ENCODE data around the gene DPYD.

DPYD gene

DNA sequence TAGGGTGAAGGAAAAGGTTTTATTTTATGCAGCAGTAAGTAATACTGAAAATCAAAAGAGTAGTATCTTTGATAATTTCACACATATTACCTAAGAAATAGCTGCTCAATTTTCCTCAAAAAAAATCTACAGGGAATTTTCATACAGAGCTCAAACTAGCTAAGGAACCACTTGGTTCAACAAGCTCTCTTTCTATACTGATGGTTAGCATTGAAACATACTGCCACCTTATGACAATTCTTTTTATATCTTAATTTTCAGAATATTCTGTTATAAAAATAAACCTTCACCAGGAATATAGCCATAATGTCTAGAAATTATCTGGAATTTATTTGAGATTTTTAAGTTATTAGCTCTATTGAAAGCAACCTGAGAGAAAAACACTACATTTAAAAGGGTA lies 142.1 kb downstream of the DPYD start:
- TF ChIP-seq, protein P1, sequence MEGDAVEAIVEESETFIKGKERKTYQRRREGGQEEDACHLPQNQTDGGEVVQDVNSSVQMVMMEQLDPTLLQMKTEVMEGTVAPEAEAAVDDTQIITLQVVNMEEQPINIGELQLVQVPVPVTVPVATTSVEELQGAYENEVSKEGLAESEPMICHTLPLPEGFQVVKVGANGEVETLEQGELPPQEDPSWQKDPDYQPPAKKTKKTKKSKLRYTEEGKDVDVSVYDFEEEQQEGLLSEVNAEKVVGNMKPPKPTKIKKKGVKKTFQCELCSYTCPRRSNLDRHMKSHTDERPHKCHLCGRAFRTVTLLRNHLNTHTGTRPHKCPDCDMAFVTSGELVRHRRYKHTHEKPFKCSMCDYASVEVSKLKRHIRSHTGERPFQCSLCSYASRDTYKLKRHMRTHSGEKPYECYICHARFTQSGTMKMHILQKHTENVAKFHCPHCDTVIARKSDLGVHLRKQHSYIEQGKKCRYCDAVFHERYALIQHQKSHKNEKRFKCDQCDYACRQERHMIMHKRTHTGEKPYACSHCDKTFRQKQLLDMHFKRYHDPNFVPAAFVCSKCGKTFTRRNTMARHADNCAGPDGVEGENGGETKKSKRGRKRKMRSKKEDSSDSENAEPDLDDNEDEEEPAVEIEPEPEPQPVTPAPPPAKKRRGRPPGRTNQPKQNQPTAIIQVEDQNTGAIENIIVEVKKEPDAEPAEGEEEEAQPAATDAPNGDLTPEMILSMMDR (conservative IDR thresholded peaks at IDR 0.05; ENCODE audit: control insufficient read depth, insufficient read depth, low read depth, low read length) = no peak
- no peak for DNase-seq (ENCODE audit: low read depth)
- no peak overlapping the region for H3K4me3 ChIP-seq (ENCODE audit: control insufficient read depth, low read depth, low read length)

- DNase-seq (ENCODE audit: low read depth) = no peak
- TF ChIP-seq, protein P1 (conservative IDR thresholded peaks at IDR 0.05; ENCODE audit: control insufficient read depth, insufficient read depth, low read depth, low read length) = no peak
- no peak overlapping the region for H3K4me3 ChIP-seq (ENCODE audit: control insufficient read depth, low read depth, low read length)
Measured at GRCh38 chr1:97770376-97770775, 150.5 kb downstream of the DPYD start.

DNA sequence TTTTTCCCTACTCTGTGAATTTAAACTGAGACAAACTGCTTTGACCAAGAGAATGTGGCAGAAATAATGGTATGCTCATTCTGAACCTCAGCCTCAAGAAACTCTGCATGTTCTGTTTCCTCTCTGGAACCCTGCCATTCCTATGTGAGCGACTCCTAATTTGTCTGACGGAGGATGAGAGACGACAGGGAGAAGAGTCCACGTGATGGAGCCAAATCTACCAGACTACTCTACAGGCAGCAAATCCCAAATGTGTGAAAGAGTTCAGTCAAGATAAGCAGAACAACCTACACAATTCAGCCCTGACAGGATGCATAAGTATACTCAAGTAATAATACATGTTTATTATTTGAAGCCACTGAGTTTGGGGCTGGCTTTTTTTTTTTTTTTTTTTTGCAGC lies 153.5 kb downstream of the DPYD start:
- TF ChIP-seq, protein P1 (conservative IDR thresholded peaks at IDR 0.05; ENCODE audit: control insufficient read depth, insufficient read depth, low read depth, low read length) = no peak
- H3K4me3 ChIP-seq (ENCODE audit: control insufficient read depth, low read depth, low read length) = no peak overlapping the region
- DNase-seq (ENCODE audit: low read depth) = no peak

DNA sequence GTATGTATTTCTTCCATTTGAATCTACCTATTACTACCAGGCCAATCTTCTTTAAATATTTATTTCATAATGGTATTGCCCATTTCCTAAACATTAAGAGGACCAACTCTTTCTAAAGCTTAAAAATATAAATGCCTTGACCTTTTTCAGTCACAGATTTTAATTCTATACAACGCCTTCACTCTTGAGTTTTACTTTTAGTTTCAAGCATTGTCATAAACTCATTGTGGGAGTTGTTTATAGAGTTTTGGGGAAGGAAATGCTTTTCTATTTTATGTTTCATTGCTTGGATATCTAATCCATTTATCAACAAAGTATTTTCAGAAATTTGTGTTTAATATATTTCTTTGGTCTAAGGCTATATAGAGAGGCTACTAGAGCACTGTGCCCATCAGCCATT lies 155.8 kb downstream of the DPYD start:
- TF ChIP-seq, protein P1 (conservative IDR thresholded peaks at IDR 0.05; ENCODE audit: control insufficient read depth, insufficient read depth, low read depth, low read length) = no peak
- DNase-seq (ENCODE audit: low read depth) = no peak
- no peak overlapping the region for H3K4me3 ChIP-seq (ENCODE audit: control insufficient read depth, low read depth, low read length)

DNA sequence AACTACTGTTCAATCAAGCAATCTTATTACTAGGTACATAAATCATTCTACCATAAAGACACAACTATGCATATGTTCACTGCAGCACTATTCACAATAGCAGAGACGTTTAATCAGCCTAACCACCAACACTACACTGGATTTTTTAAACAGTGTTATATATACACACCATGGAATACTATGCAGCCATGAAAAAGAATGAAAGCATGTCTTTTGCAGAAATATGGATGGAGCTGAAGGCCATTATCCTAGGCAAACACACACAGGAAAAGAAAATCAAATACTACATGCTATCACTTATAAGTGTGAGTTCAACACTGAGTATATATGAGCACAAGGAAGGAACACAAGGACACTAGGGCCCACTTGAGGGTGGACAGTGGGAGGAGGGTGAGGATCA lies 159.2 kb downstream of the DPYD start:
- TF ChIP-seq, protein P1 (conservative IDR thresholded peaks at IDR 0.05; ENCODE audit: control insufficient read depth, insufficient read depth, low read depth, low read length) = no peak
- DNase-seq (ENCODE audit: low read depth) = no peak
- no peak overlapping the region for H3K4me3 ChIP-seq (ENCODE audit: control insufficient read depth, low read depth, low read length)

GRCh38 chr1:97759078-97759477 lies 161.8 kb downstream of the DPYD start:
- H3K4me3 ChIP-seq (ENCODE audit: control insufficient read depth, low read depth, low read length) = no peak overlapping the region
- TF ChIP-seq, protein P1 (conservative IDR thresholded peaks at IDR 0.05; ENCODE audit: control insufficient read depth, insufficient read depth, low read depth, low read length) = no peak
- DNase-seq (ENCODE audit: low read depth) = peak; percentile 20

- TF ChIP-seq, protein P1 (conservative IDR thresholded peaks at IDR 0.05; ENCODE audit: control insufficient read depth, insufficient read depth, low read depth, low read length) = no peak
- no peak overlapping the region for H3K4me3 ChIP-seq (ENCODE audit: control insufficient read depth, low read depth, low read length)
- DNase-seq (ENCODE audit: low read depth) = no peak
Measured at GRCh38 chr1:97758541-97759057, 162.2 kb downstream of the DPYD start.

Data from fibroblast of mammary gland (primary cell).